GM10248 (cell line): ENCODE results near the gene KRT40.

Experiments
- CTCF ChIA-PET: fragments of 300-600 bp; sonication (Branson Sonifier 250); formaldehyde crosslinking; extraction: SDS; loops from one replicate; lab custom pipeline; 2021; ENCODE audit warnings: antibody characterized with exemption; lab: Yijun Ruan, JAX
- POLR2A ChIA-PET: fragments of 350-650 bp; sonication (Branson Sonifier 250); formaldehyde crosslinking; extraction: SDS; loops from one replicate; lab custom pipeline; 2020; ENCODE audit warnings: antibody characterized with exemption; lab: Yijun Ruan, JAX
- DNase-seq: peaks from one replicate; pipeline ENCODE4 v3.0.0; 2012; ENCODE audit errors: extremely low spot score
- TF ChIP-seq, protein P1 (sequence below): IDR thresholded peaks from 2 replicates; pipeline ENCODE4 v1.5.1; 2012; ENCODE audit warnings: mild to moderate bottlenecking, low read depth; ENCODE audit errors: extremely low read depth, missing control alignments, control extremely low read depth

KRT40 gene

GRCh38 chr17:40944531-40944930 is 39.6 kb downstream of the KRT40 start:
- ChIA-PET CTCF (interaction anchor here (1.0 to 1.4 kb wide), 2 partner anchors 16 to 28 kb away, joined by 3 read pairs; no protein-coding TSS in a partner anchor), POLR2A (no interaction called here)
- no peak for DNase-seq
- TF ChIP-seq, protein P1, sequence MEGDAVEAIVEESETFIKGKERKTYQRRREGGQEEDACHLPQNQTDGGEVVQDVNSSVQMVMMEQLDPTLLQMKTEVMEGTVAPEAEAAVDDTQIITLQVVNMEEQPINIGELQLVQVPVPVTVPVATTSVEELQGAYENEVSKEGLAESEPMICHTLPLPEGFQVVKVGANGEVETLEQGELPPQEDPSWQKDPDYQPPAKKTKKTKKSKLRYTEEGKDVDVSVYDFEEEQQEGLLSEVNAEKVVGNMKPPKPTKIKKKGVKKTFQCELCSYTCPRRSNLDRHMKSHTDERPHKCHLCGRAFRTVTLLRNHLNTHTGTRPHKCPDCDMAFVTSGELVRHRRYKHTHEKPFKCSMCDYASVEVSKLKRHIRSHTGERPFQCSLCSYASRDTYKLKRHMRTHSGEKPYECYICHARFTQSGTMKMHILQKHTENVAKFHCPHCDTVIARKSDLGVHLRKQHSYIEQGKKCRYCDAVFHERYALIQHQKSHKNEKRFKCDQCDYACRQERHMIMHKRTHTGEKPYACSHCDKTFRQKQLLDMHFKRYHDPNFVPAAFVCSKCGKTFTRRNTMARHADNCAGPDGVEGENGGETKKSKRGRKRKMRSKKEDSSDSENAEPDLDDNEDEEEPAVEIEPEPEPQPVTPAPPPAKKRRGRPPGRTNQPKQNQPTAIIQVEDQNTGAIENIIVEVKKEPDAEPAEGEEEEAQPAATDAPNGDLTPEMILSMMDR, result no peak

DNA sequence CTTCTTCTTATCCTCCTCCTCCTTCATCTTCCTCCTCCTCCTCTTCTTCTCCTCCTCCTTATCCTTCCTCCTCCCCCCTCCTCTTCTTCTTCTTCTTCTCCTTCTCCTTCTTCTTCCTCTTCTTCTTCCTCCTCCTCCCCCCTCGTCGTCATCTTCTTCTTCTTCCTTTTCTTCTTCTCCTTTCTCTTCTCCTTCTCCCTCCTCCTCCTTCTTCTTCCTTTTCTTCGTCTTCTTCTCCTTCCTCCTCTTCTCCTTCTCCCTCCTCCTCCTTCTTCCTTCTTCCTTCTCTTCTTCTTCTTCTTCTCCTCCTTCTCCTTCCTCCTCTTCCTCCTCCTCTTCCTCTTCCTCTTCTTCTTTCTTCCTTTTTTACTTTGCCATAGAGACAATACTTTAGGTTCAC is 41.6 kb downstream of the KRT40 start:
- ChIA-PET POLR2A (no interaction called here), CTCF (no interaction called here)
- TF ChIP-seq, protein P1, result no peak
- DNase-seq, result no peak

GRCh38 chr17:40940266-40940665 is 43.9 kb downstream of the KRT40 start:
- ChIA-PET POLR2A (no interaction called here), CTCF (no interaction called here)
- TF ChIP-seq, protein P1, result no peak
- DNase-seq, result no peak

- no peak for DNase-seq
- TF ChIP-seq, protein P1, result no peak
- POLR2A ChIA-PET, result no interaction called here
- CTCF ChIA-PET, result no interaction called here
These were observed 45.1 kb downstream of the KRT40 start for GRCh38 chr17:40938981-40939380.

- ChIA-PET CTCF (no interaction called here), POLR2A (no interaction called here)
- TF ChIP-seq, protein P1, result no peak
- no peak for DNase-seq
These were observed 46.7 kb downstream of the KRT40 start, which contains the start of gene KRT23 for GRCh38 chr17:40937384-40937819. TSS of gene KRT23 (minus strand) at chr17:40937646. CDS start at chr17:40936603, 1,043 bp downstream.

- TF ChIP-seq, protein P1, result no peak
- no peak for DNase-seq
- POLR2A ChIA-PET, result no interaction called here
- CTCF ChIA-PET, result no interaction called here
These were observed 47.1 kb downstream of the KRT40 start for GRCh38 chr17:40936976-40937375.
